GM23338 (cell line): ENCODE data around the gene PELI3.

Source experiments
- CREB1 ChIP-seq: fragments of 250-450 bp; sonication (Bioruptor Pico); IDR thresholded peaks from 2 replicates; pipeline ENCODE4 v1.5.0; 2020; ENCODE audit warnings: low read depth, mild to moderate bottlenecking, moderate library complexity
- EZH2 ChIP-seq: fragments of 200-600 bp; sonication (generic); IDR thresholded peaks from one replicate; pipeline ENCODE4 v1.8.0; 2017; ENCODE audit warnings: antibody characterized with exemption, mild to moderate bottlenecking, low read depth; ENCODE audit not compliant: unreplicated experiment
- EZH2phosphoT487 ChIP-seq: fragments of 200-600 bp; sonication (generic); IDR thresholded peaks from one replicate; pipeline ENCODE4 v1.8.1; 2018; ENCODE audit warnings: antibody characterized with exemption; ENCODE audit not compliant: unreplicated experiment
- JUNB ChIP-seq: IDR thresholded peaks from one replicate; pipeline ENCODE4 v1.6.1; 2016; ENCODE audit warnings: antibody characterized with exemption; ENCODE audit not compliant: unreplicated experiment
- NANOG ChIP-seq: IDR thresholded peaks from 2 replicates; pipeline ENCODE4 v1.6.1; 2016; ENCODE audit warnings: antibody characterized with exemption, borderline replicate concordance
- POLR2AphosphoS5 ChIP-seq: IDR thresholded peaks from 2 replicates; pipeline ENCODE4 v1.6.1; 2016; ENCODE audit warnings: antibody characterized with exemption, low read depth
- STAT1 ChIP-seq: IDR thresholded peaks from one replicate; pipeline ENCODE4 v1.6.1; 2016; ENCODE audit warnings: antibody characterized with exemption; ENCODE audit not compliant: unreplicated experiment
- ZNF114 ChIP-seq: fragments of 250-450 bp; sonication (Bioruptor Pico); IDR thresholded peaks from 2 replicates; pipeline ENCODE4 v1.5.0; 2020; ENCODE audit warnings: mild to moderate bottlenecking, moderate library complexity
- ZNF331 ChIP-seq: fragments of 250-450 bp; sonication (Bioruptor Pico); IDR thresholded peaks from 2 replicates; pipeline ENCODE4 v1.5.0; 2020; ENCODE audit warnings: low read depth, mild to moderate bottlenecking, moderate library complexity
- TF ChIP-seq, protein P1 (sequence below), 2 experiments: fragments of 200-600 bp in 1 of 2; sonication (generic) in 1 of 2; conservative IDR thresholded peaks; 2 replicates each; pipeline versions ENCODE4 v1.5.1 to v1.6.1; 2016 to 2017; ENCODE audit warnings: antibody characterized with exemption in 2 of 2, low read depth in 2 of 2, mild to moderate bottlenecking in 2 of 2, moderate library complexity in 1 of 2
- TF ChIP-seq, protein P2 (sequence below): IDR thresholded peaks from 2 replicates; pipeline ENCODE4 v1.6.1; 2016; ENCODE audit warnings: antibody characterized with exemption
- TF ChIP-seq, protein P3 (sequence below): IDR thresholded peaks from one replicate; pipeline ENCODE4 v1.6.1; 2018; ENCODE audit warnings: antibody characterized with exemption; ENCODE audit not compliant: unreplicated experiment

DNA sequence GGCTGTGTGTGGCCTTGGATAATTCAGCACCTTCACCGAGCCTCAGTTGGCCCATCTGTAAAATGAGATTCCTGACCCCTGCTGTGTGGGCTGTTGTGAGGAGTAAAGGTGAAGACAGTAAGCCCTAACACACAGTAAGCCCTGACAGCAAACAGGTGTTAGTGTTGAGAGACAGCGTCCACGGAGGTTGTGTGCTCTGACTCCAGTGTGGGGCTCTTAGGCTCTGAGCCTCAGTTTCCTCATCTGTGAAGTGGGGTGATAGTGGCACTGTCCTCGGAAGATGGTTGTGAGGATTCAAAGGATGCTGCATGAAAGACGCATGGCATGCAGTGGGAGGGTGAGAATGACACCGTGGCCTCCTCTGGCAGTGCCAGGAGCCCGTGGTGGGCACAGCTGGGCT is 27.8 kb downstream of the PELI3 start:
- no peak for TF ChIP-seq NANOG
- TF ChIP-seq POLR2AphosphoS5: no peak
- TF ChIP-seq, protein P1, sequence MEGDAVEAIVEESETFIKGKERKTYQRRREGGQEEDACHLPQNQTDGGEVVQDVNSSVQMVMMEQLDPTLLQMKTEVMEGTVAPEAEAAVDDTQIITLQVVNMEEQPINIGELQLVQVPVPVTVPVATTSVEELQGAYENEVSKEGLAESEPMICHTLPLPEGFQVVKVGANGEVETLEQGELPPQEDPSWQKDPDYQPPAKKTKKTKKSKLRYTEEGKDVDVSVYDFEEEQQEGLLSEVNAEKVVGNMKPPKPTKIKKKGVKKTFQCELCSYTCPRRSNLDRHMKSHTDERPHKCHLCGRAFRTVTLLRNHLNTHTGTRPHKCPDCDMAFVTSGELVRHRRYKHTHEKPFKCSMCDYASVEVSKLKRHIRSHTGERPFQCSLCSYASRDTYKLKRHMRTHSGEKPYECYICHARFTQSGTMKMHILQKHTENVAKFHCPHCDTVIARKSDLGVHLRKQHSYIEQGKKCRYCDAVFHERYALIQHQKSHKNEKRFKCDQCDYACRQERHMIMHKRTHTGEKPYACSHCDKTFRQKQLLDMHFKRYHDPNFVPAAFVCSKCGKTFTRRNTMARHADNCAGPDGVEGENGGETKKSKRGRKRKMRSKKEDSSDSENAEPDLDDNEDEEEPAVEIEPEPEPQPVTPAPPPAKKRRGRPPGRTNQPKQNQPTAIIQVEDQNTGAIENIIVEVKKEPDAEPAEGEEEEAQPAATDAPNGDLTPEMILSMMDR (conservative IDR thresholded peaks at IDR 0.05; ENCODE audit: low read depth in 2 of 2): no peak
- TF ChIP-seq, protein P2, sequence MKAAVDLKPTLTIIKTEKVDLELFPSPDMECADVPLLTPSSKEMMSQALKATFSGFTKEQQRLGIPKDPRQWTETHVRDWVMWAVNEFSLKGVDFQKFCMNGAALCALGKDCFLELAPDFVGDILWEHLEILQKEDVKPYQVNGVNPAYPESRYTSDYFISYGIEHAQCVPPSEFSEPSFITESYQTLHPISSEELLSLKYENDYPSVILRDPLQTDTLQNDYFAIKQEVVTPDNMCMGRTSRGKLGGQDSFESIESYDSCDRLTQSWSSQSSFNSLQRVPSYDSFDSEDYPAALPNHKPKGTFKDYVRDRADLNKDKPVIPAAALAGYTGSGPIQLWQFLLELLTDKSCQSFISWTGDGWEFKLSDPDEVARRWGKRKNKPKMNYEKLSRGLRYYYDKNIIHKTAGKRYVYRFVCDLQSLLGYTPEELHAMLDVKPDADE: no peak
- no peak for TF ChIP-seq CREB1 (CRISPR knock-in tag)
- TF ChIP-seq, protein P3, sequence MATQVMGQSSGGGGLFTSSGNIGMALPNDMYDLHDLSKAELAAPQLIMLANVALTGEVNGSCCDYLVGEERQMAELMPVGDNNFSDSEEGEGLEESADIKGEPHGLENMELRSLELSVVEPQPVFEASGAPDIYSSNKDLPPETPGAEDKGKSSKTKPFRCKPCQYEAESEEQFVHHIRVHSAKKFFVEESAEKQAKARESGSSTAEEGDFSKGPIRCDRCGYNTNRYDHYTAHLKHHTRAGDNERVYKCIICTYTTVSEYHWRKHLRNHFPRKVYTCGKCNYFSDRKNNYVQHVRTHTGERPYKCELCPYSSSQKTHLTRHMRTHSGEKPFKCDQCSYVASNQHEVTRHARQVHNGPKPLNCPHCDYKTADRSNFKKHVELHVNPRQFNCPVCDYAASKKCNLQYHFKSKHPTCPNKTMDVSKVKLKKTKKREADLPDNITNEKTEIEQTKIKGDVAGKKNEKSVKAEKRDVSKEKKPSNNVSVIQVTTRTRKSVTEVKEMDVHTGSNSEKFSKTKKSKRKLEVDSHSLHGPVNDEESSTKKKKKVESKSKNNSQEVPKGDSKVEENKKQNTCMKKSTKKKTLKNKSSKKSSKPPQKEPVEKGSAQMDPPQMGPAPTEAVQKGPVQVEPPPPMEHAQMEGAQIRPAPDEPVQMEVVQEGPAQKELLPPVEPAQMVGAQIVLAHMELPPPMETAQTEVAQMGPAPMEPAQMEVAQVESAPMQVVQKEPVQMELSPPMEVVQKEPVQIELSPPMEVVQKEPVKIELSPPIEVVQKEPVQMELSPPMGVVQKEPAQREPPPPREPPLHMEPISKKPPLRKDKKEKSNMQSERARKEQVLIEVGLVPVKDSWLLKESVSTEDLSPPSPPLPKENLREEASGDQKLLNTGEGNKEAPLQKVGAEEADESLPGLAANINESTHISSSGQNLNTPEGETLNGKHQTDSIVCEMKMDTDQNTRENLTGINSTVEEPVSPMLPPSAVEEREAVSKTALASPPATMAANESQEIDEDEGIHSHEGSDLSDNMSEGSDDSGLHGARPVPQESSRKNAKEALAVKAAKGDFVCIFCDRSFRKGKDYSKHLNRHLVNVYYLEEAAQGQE: no peak
- TF ChIP-seq EZH2: no peak
- TF ChIP-seq ZNF114: no peak
- TF ChIP-seq JUNB: no peak
- TF ChIP-seq EZH2phosphoT487: no peak
- TF ChIP-seq ZNF331 (CRISPR knock-in tag): no peak
- TF ChIP-seq STAT1: no peak
